Measurements from ENCODE around the gene SH2D1B. TPM values are rescaled to one million over a fixed set of nuclear protein-coding genes. Genes with fewer than 3 reads are reported as not detected.

The SH2D1B gene
- total RNA-seq, 2 donors from 2014 or later, result not detected

DNA sequence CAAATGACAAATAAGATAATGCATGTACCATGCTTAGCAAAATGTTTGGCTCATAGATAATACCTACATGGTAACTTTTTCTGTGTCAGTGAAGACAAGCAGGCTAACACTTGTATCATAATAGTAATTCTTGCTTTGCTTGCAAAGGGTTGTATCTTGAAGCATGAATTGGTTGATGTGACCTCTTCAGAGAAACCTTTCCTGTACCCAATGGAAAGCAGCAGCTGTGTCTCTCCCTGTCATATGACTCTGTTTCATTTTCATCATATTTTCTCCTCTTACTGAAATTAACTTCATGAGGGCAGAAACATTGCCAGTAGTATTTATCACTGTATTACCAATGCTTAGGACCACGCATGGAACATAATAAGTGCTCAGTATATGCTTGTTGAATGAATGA is 4.4 kb downstream of the SH2D1B start:
- 94 to 100% methylated on average over 1 of the region's 1 CpG for WGBS, 2 donors
- intact Hi-C loops (cut with DNase I), result no loop called here
- no peak for ATAC-seq

GRCh38 chr1:162406811-162407210 is 5.1 kb downstream of the SH2D1B start:
- Histone ChIP-seq H3K4me3 (no peak overlapping the region), H3K27me3 (no peaks in the 10 kb centered on the region), H3K36me3 (replicated peaks in 1 of 2; ENCODE audit: insufficient read depth in 1 of 2, low read depth in 2 of 2) (no peaks in the 10 kb centered on the region), H3K9me3 (no peaks in the 10 kb centered on the region), H3K27ac (no peak overlapping the region), H3K4me1 (no peaks in the 10 kb centered on the region)
- no peak for DNase-seq
- intact Hi-C loops (cut with DNase I), result no loop called here
- TF ChIP-seq POLR2A (IDR thresholded peaks at IDR 0.05) (no peak), CTCF (IDR thresholded peaks at IDR 0.05) (no peak)
- no peak for ATAC-seq
- 72 to 83% methylated on average over 2 of the region's 2 CpGs for WGBS, 2 donors

More for the DNA sequence above, 4.4 kb downstream of the SH2D1B start:
- Histone ChIP-seq H3K27ac (no peak overlapping the region), H3K4me1 (no peaks in the 10 kb centered on the region), H3K27me3 (no peaks in the 10 kb centered on the region), H3K9me3 (no peaks in the 10 kb centered on the region), H3K4me3 (no peak overlapping the region), H3K36me3 (replicated peaks in 1 of 2; ENCODE audit: insufficient read depth in 1 of 2, low read depth in 2 of 2) (no peaks in the 10 kb centered on the region)
- DNase-seq, result no peak
- TF ChIP-seq CTCF (IDR thresholded peaks at IDR 0.05) (no peak), POLR2A (IDR thresholded peaks at IDR 0.05) (no peak)

GRCh38 chr1:162405800-162406199 is 6.1 kb downstream of the SH2D1B start:
- H3K27ac ChIP-seq, result no peak overlapping the region
- intact Hi-C loops (cut with DNase I), result no loop called here
- WGBS, 2 donors, result 56 to 58% methylated on average over 5 of the region's 5 CpGs
- no peaks in the 10 kb centered on the region for H3K36me3 ChIP-seq (replicated peaks in 1 of 2; ENCODE audit: insufficient read depth in 1 of 2, low read depth in 2 of 2)
- H3K9me3 ChIP-seq, result no peaks in the 10 kb centered on the region
- no peak overlapping the region for H3K4me3 ChIP-seq
- no peak for TF ChIP-seq CTCF (IDR thresholded peaks at IDR 0.05)
- no peak for TF ChIP-seq POLR2A (IDR thresholded peaks at IDR 0.05)
- no peaks in the 10 kb centered on the region for H3K4me1 ChIP-seq
- H3K27me3 ChIP-seq, result no peaks in the 10 kb centered on the region
- DNase-seq (no peak), ATAC-seq (no peak)

DNA sequence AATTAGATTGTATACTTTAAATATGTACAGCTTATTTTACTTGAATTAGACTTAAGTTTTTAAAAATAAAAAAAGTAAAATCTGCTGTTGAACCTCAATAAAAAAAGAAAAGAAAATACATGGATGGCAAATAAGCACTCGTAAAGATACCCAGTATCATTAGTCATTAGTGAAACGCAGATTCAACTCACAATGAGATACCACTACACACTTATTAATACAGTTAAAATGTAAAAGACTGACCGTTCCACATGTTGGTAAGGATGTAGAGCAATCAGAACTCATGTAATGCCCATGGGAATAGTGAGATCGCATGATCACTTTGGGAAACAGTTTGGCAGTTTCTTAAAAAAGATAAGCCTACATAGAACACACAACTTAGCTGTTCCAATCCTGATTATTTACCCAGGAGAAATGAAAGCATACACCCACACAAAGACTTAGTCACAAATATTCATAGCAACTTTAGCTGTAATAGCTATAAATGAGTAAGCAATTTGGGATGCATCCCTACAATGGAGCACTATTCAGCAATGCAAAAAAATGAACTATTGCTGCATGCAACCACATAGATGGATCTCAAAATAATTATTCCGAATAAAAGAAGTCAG is 7.3 kb downstream of the SH2D1B start:
- Histone ChIP-seq H3K27me3 (no peaks in the 10 kb centered on the region), H3K4me1 (no peaks in the 10 kb centered on the region), H3K9me3 (no peaks in the 10 kb centered on the region), H3K36me3 (replicated peaks in 1 of 2; ENCODE audit: insufficient read depth in 1 of 2, low read depth in 2 of 2) (no peaks in the 10 kb centered on the region), H3K4me3 (no peak overlapping the region), H3K27ac (no peak overlapping the region)
- intact Hi-C loops (cut with DNase I), result no loop called here
- DNase-seq, result no peak
- no peak for ATAC-seq
- no peak for TF ChIP-seq POLR2A (IDR thresholded peaks at IDR 0.05)
- no peak for TF ChIP-seq CTCF (IDR thresholded peaks at IDR 0.05)
- WGBS, 2 donors, result 58 to 65% methylated on average over 5 of the region's 5 CpGs

DNA sequence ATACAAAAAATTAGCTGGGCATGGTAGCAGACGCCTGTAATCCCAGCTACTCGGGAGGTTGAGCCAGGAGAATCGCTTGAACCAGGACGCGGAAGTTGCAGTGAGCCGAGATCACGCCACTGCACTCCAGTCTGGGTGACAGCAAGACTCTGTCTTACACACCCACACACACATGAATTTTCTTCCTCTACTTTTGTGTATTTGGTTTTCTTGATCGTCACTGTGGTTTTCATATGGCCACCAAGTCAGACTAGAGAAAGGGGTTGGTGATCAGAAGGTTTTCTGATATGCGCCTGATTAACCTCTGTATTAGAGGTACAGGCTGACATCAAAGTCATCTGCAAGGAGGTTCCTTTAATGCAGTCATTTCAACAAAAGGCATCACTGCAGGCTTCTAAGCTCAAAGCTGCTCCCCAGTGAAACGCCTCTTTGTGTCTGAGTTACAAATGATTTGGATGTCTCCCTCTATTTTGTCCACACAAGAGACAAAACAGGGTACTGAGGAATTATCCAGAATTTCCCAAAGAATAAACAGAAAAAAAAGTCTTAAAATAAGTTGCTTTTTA is 11.1 kb downstream of the SH2D1B start:
- Histone ChIP-seq H3K9me3 (no peaks in the 10 kb centered on the region), H3K27ac (no peak overlapping the region), H3K27me3 (no peaks in the 10 kb centered on the region), H3K36me3 (replicated peaks in 1 of 2; ENCODE audit: insufficient read depth in 1 of 2, low read depth in 2 of 2) (no peaks in the 10 kb centered on the region), H3K4me3 (no peak overlapping the region), H3K4me1 (no peaks in the 10 kb centered on the region)
- ATAC-seq (no peak), DNase-seq (no peak)
- intact Hi-C loops (cut with DNase I), result no loop called here
- TF ChIP-seq CTCF (IDR thresholded peaks at IDR 0.05), result no peak
- no peak for TF ChIP-seq POLR2A (IDR thresholded peaks at IDR 0.05)
- WGBS, 2 donors, result 74 to 83% methylated on average over 10 of the region's 10 CpGs

Measured in body of pancreas (tissue), 4 donors.